ENCODE measurements around the gene BSG. TPM values are rescaled to one million over a fixed set of nuclear protein-coding genes. Genes with fewer than 3 reads are reported as not detected.
"Not testable (repeated sequence)": the region's sequence is repeated elsewhere in the genome, so short reads cannot be mapped to it uniquely, and the experiment has no call there.

BSG gene
- total RNA-seq, 2 donors from 2014 or later: 236 to 274 TPM

DNA sequence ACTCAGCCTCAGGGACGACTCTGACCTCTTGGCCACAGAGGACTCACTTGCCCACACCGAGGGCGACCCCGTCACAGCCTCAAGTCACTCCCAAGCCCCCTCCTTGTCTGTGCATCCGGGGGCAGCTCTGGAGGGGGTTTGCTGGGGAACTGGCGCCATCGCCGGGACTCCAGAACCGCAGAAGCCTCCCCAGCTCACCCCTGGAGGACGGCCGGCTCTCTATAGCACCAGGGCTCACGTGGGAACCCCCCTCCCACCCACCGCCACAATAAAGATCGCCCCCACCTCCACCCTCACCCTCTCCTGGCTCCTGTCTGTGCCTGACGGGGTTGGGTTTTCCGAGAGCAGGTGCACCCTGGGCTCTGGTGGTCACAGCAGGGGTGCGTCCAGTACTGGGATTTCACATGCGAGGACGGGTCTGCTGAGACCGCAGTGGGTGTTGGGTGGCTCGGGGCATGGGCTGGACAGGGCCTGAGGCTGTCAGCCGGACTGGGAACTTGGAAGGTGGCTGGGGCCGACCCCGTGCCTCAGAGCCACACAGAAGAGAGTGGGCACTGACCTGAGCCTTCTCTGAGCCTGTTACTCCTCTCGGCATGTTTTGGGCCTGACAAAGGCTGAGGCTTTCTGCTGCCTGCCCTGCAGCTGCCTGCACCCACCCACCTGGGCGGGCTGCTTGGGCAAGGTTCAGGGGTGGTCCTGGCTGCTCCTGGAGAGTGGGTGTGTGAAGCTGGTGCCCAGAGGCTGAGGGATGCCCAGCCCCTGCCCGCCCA, 11.0 kb downstream of the BSG start:
- H3K27me3 Mint-ChIP-seq: no peaks in the 10 kb centered on the region
- ATAC-seq (no peak), DNase-seq (ENCODE audit: low spot score) (no peak)
- no peak overlapping the region for H3K27ac Mint-ChIP-seq
- no peaks in the 10 kb centered on the region for H3K9me3 Mint-ChIP-seq
- H3K4me1 Mint-ChIP-seq (ENCODE audit: low read depth in 2 of 2): peaks cover 0 to 3% of the 10 kb centered on the region in 2 donors
- H3K4me3 Mint-ChIP-seq: no peak overlapping the region
- H3K36me3 Mint-ChIP-seq: no peaks in the 10 kb centered on the region

DNA sequence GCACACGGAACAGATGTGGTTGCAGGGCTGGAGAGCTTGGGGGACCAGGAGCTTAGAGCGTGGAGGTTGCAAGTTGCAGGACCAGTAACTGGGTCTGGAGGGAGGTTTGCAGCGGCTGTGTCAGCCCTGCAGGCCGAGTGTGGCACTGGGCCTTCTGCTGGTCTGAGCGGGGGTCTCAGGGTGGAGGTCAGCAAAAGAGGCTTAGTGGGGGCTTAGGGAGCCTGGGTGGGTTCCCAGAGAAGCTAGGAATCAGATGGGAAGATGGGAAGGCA, 11.5 kb downstream of the BSG start:
- H3K9me3 Mint-ChIP-seq: no peaks in the 10 kb centered on the region
- DNase-seq (ENCODE audit: low spot score) (no peak), ATAC-seq (no peak)
- no peaks in the 10 kb centered on the region for H3K36me3 Mint-ChIP-seq
- H3K4me3 Mint-ChIP-seq: no peak overlapping the region
- peaks cover 0 to 3% of the 10 kb centered on the region in 2 donors for H3K4me1 Mint-ChIP-seq (ENCODE audit: low read depth in 2 of 2)
- no peak overlapping the region for H3K27ac Mint-ChIP-seq
- no peaks in the 10 kb centered on the region for H3K27me3 Mint-ChIP-seq

DNA sequence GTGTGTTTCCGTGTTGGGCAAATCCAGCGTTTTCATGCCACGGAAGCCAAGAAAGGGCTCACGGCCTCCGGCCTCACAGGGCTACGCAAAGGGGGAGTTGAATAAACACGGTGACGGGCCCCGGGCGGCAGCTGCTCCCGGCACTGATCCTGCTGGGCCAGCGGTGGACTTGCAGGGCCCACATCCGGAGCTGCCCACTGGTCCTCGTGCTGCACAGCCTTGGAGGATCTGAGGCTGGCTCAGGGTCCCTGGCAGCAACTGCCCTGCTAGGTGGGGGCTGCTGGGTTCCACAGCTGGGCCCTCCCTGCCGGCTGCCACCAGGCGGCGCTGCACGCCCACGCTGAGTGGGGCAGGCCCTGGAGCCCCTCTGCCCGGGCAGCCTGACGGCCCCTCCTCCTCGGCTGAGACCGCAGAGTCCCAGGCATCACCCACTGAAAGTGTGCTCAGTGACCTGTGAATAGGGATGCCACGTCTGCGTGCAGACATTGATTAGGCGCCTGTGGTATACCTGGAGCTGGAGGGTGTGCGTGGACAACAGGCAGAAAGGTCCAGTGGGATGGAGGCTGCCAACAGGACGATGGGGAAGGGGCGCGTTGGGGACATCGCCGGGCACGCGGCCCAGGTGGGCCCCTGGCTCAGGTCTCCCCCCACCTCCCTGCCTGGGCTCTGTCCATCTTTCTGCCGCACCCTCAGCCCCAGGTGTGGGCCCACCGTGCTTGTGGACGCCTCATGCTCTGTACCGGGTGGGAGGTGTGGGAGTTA, 12.0 kb downstream of the BSG start:
- H3K4me3 Mint-ChIP-seq: no peak overlapping the region
- H3K27ac Mint-ChIP-seq: no peak overlapping the region
- no peaks in the 10 kb centered on the region for H3K9me3 Mint-ChIP-seq
- no peak for DNase-seq (ENCODE audit: low spot score)
- H3K4me1 Mint-ChIP-seq (ENCODE audit: low read depth in 2 of 2): peaks cover 0 to 3% of the 10 kb centered on the region in 2 donors
- H3K27me3 Mint-ChIP-seq: no peaks in the 10 kb centered on the region
- peak; percentile 61 to 71 for ATAC-seq
- no peaks in the 10 kb centered on the region for H3K36me3 Mint-ChIP-seq

DNA sequence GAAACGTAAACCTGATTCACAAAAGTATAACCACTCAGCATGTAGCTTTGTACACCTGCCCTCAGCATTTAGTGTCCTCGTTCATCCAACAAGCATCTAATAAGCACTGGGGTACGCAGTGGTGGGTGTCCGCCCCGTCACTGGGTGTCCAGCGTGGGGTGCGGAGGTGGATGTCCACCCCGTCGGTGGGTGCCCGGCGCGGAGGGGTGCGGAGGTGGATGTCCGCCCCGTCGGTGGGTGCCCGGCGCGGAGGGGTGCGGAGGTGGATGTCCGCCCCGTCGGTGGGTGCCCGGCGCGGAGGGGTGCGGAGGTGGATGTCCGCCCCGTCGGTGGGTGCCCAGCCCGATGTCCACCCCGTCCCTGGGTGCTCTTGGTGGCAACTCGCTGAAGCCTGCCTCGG, 12.8 kb downstream of the BSG start:
- not testable (repeated sequence) for ATAC-seq; H3K27me3 Mint-ChIP-seq; DNase-seq (ENCODE audit: low spot score); H3K4me1 Mint-ChIP-seq (ENCODE audit: low read depth in 2 of 2); H3K4me3 Mint-ChIP-seq; H3K9me3 Mint-ChIP-seq; H3K36me3 Mint-ChIP-seq; H3K27ac Mint-ChIP-seq

DNA sequence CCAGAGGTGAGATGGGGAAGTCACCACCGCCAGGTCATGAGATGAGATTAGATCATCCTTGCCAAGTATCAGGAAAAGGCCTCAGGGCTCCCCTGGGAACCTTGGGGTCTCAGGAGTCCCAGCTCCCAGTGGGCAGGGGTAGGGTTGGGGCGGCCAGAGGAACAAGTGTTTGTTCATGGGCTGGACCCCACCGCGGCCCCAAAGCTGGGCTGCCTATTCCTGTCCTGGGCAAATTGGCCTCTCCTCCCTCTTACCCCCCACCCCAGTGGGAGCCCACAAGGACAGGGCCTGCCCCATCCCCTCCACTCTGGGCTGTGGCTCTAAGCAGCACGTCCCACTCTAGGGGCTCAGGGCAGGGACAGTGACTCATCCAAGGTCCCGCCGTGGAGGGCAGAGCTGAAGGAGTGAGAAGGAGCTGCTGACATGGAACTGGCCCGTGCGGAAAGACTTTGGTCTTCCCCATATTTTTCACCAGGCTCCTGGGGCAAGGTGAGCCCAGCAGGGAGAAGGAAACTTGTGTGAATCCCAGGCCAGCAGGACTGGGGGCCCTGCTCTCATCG, 13.2 kb downstream of the BSG start:
- no peak overlapping the region for H3K4me3 Mint-ChIP-seq
- H3K9me3 Mint-ChIP-seq: no peaks in the 10 kb centered on the region
- DNase-seq (ENCODE audit: low spot score): no peak
- no peak overlapping the region for H3K27ac Mint-ChIP-seq
- no peak for ATAC-seq
- H3K36me3 Mint-ChIP-seq: no peaks in the 10 kb centered on the region
- peaks cover 0 to 3% of the 10 kb centered on the region in 2 donors for H3K4me1 Mint-ChIP-seq (ENCODE audit: low read depth in 2 of 2)
- no peaks in the 10 kb centered on the region for H3K27me3 Mint-ChIP-seq

DNA sequence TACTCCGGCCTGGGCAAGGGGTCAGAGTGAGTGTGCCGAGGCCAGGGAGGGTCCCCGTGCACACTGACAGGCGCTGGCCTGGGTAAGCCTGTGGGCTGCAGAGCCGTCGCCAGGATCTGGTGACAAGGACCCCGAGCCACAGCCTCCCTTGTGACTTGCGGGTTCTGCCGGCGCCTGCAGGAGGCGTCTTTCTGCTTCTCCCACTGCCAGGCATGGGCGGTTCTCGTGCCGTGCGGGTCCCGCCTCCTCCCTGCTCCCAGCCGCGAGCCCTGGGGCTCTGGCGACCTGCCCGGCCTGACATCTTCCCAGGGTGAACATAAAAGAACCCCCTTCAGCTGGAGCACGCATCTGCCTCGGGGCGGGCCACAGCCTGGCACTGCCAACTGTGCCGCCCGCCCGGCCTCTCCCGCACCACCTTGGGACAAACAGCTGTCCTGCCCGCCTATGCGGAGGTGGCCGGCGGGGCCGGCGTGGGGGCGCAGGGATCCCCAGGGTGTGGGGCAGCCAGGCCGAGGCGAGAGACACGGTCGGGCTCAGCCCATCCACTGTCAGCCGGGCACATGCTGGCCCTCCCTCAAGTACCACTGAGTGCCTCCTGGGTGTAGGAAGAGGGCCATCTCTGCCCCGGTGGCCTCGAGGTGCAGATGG, 15.8 kb downstream of the BSG start:
- Mint-ChIP-seq H3K36me3 (no peaks in the 10 kb centered on the region), H3K4me3 (no peak overlapping the region)

DNA sequence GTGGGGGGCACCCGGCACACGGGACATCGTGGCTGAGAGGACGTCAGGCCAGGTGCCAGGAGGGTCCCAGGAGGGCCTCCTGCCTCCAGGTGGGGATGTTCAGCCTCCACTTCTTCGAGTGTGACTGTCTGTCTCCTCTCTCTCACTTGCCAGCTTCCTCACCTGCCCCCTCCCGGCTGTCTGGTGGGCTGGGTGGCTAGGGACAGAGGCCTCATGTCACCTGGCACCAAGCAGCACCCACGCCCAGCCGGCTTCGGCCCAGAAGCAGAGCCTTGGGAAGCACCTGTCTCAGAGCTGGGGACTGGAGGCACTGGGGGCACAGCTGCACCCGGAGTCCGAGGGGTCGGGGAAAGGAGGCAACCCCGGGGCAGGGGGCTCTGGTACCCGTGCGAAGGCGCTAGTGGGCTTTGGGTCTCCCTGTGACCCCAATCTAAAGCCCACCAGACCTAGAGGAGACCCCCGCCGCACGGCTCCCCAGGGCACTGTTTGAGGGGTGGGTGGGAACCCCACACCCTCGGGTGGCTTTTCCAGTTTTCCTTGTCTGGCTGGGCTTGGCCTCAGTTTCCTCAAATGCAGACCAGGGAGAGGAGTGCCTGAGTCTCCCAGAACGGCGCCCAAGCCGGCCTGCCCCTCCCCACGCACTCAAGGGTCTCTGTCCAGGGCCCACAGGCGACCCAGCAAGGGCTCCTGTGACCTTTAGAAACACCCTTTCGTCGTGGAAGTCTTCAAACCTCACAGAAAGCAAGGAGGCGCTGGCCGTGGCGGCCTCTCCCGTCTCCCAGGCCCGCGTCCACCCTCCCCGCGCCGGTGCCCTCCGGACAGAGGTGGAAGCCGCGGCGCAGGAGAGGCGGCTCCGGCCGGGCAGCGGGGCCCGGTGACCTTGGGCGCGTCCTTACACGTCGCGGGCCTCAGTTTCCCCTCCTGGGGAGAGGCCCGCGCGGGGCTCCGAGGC, 16.6 kb downstream of the BSG start:
- H3K4me3 Mint-ChIP-seq: peak overlapping the region; percentile 15
- ATAC-seq: peak in 1 of 2 donors; percentile 4
- DNase-seq (ENCODE audit: low spot score): no peak

More for the DNA sequence above, 15.8 kb downstream of the BSG start:
- DNase-seq (ENCODE audit: low spot score) (no peak), ATAC-seq (peak; percentile 46 to 49)
- H3K27ac Mint-ChIP-seq: no peak overlapping the region
- peaks cover 0 to 3% of the 10 kb centered on the region in 2 donors for H3K4me1 Mint-ChIP-seq (ENCODE audit: low read depth in 2 of 2)
- H3K27me3 Mint-ChIP-seq: peaks cover 0 to 3% of the 10 kb centered on the region in 2 donors
- H3K9me3 Mint-ChIP-seq: no peaks in the 10 kb centered on the region

DNA sequence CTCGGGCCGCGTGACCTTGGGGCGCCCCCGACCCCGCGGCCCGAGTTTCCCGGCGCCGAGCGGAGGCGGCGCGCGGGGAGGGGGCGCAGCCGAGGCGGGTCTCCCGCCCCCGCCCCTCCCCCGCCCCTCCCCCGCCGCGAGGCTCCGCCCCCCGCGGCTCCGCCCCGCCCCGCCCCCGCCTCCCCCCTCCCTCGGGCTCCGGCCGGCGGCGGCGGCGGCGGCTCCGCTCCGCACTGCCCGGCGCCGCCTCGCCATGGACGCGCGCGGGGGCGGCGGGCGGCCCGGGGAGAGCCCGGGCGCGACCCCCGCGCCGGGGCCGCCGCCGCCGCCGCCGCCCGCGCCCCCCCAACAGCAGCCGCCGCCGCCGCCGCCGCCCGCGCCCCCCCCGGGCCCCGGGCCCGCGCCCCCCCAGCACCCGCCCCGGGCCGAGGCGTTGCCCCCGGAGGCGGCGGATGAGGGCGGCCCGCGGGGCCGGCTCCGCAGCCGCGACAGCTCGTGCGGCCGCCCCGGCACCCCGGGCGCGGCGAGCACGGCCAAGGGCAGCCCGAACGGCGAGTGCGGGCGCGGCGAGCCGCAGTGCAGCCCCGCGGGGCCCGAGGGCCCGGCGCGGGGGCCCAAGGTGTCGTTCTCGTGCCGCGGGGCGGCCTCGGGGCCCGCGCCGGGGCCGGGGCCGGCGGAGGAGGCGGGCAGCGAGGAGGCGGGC, 17.4 kb downstream of the BSG start, which contains the start of gene HCN2:
TSS of gene HCN2 (plus strand) at position 189 of the 703 bp plus-strand sequence. CDS start at position 254, 65 bp downstream.
- Mint-ChIP-seq H3K36me3 (no peaks in the 10 kb centered on the region), H3K9me3 (no peaks in the 10 kb centered on the region), H3K4me1 (ENCODE audit: low read depth in 2 of 2) (no peaks in the 10 kb centered on the region), H3K27me3 (peaks cover 0 to 3% of the 10 kb centered on the region in 2 donors), H3K4me3 (peak within 1 kb of the TSS; percentile 15), H3K27ac (no peak within 1 kb of the TSS)
- DNase-seq (ENCODE audit: low spot score) (no peak), ATAC-seq (peak in 1 of 2 donors; percentile 53)

More for the DNA sequence above, 16.6 kb downstream of the BSG start:
- Mint-ChIP-seq H3K27me3 (peaks cover 0 to 3% of the 10 kb centered on the region in 2 donors), H3K9me3 (no peaks in the 10 kb centered on the region), H3K4me1 (ENCODE audit: low read depth in 2 of 2) (peaks cover 0 to under 1% of the 10 kb centered on the region in 2 donors), H3K36me3 (no peaks in the 10 kb centered on the region), H3K27ac (no peak overlapping the region)

DNA sequence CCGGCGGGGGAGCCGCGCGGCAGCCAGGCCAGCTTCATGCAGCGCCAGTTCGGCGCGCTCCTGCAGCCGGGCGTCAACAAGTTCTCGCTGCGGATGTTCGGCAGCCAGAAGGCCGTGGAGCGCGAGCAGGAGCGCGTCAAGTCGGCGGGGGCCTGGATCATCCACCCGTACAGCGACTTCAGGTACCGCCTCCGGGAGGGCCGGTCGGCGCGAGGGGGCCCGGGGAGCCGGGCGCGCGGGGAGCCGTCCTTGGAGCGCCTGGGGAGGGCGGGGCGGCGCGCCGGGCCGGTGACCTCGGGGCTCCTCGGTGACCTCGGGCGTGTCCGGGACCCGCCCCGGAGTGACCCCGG, 18.0 kb downstream of the BSG start:
- Mint-ChIP-seq H3K27me3 (peaks cover 0 to 3% of the 10 kb centered on the region in 2 donors), H3K36me3 (no peaks in the 10 kb centered on the region), H3K4me3 (no peak overlapping the region), H3K4me1 (ENCODE audit: low read depth in 2 of 2) (no peaks in the 10 kb centered on the region), H3K27ac (no peak overlapping the region), H3K9me3 (no peaks in the 10 kb centered on the region)
- DNase-seq (ENCODE audit: low spot score): no peak
- peak; percentile 10 to 40 for ATAC-seq

DNA sequence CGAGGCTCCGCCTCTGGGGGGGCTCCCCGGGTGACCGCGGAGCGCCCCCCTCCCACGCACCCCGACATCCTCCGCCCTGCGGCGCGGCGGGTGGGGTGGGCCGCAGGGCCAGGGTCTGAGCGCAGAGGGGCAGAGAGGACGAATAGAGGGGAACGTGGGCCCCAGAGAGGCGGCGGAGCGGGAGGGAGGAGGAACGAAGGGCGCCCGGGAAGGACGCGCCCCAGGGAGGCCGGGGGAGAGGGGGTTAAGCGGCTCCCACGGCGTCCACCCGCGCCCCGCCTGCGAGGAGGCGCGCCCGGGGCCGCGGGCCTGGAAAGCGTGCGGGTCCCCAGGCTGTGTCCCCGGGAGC, 18.3 kb downstream of the BSG start:
- no peak overlapping the region for H3K4me3 Mint-ChIP-seq
- H3K4me1 Mint-ChIP-seq (ENCODE audit: low read depth in 2 of 2): no peaks in the 10 kb centered on the region
- H3K27ac Mint-ChIP-seq: no peak overlapping the region
- H3K27me3 Mint-ChIP-seq: peaks cover 0 to 3% of the 10 kb centered on the region in 2 donors
- no peak for ATAC-seq
- no peak for DNase-seq (ENCODE audit: low spot score)
- no peaks in the 10 kb centered on the region for H3K9me3 Mint-ChIP-seq
- H3K36me3 Mint-ChIP-seq: no peaks in the 10 kb centered on the region

DNA sequence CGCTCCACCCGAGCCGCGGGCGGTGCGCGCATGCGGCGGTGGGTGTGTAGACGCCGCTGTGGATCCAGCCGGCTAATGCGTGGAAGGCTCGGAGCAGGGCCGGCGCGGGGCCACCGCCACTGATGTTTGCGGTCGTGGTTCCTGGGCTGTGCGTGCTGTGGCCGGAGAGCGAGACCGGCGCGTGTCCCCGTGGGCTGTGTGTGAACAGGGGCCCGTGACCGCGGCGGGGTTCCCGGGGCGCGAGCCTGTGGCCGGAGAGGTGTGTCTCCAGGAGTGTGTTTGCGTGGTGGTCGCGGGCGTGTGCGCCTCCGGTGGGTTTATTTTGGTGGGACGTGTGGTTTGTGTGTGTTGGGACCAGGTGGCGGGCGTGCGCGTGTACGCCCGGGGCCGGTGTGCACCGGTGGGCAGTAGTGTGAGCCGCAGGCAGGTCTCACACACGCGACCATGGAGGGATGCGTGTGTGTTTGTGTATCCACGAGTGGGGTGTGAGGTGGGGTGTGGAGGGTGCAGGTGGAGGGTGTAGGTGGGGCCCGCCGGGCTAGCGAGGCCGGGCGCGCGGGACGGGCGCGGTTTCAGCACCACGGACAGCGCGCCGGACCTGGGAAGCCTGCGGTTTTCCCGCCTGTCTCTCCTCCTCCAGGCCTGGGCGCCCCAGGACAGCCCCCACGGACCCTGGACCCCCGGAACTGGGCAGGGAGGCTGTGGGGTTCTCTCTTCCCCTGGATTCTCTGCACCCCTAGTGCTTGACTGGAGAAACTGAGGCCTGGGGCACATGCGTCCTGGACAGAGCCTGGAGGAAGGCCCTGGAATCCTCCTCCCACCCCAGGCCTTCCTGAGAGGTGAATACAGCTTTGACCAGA, 18.9 kb downstream of the BSG start:
- Mint-ChIP-seq H3K27ac (no peak overlapping the region), H3K9me3 (no peaks in the 10 kb centered on the region), H3K27me3 (peaks cover 0 to 3% of the 10 kb centered on the region in 2 donors), H3K4me3 (no peak overlapping the region), H3K4me1 (ENCODE audit: low read depth in 2 of 2) (no peaks in the 10 kb centered on the region), H3K36me3 (no peaks in the 10 kb centered on the region)
- DNase-seq (ENCODE audit: low spot score) (no peak), ATAC-seq (no peak)

DNA sequence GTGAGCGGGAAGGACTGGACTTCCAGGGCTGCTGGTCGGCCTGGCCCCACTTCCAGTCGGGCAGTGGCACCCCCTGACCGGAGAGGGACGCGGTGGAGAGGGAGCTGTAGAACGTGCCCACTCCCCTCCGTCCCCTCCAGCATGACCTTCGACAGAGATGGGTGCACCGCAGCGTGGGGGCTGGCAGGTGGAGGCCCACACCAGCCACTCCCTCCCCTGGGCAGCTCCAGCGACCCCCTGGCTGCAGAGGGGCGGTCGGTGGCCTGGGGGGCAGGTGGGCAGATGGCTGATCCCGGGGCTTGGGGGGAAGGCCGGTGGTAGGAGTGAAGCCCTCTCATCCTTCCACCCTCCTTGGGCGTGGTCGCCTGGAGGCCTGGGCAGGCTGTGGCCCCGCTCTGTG, 19.7 kb downstream of the BSG start:
- no peak overlapping the region for H3K27ac Mint-ChIP-seq

More for the DNA sequence above, 19.7 kb downstream of the BSG start:
- H3K36me3 Mint-ChIP-seq: no peaks in the 10 kb centered on the region
- no peak overlapping the region for H3K4me3 Mint-ChIP-seq
- H3K4me1 Mint-ChIP-seq (ENCODE audit: low read depth in 2 of 2): no peaks in the 10 kb centered on the region
- no peak for DNase-seq (ENCODE audit: low spot score)
- peaks cover 0 to 3% of the 10 kb centered on the region in 2 donors for H3K27me3 Mint-ChIP-seq
- ATAC-seq: no peak
- H3K9me3 Mint-ChIP-seq: no peaks in the 10 kb centered on the region

Measured in natural killer cell treated with Interleukin-12 subunit alpha and Interleukin-12 subunit beta and Interleukin-15 and Interleukin-18, amount 100 ng/mL, for 72 hours (primary cell).